Measurements from ENCODE around the gene TCF7L2. TPM values are rescaled to one million over a fixed set of nuclear protein-coding genes. Genes with fewer than 3 reads are reported as not detected.

Gene TCF7L2
- total and polyA plus RNA-seq, 9 of the 15 experiments (the other 6 are each of a cell fraction or from before 2014, with no cell fraction given), result 0.32 to 2.8 (median 0.92) TPM

- TF ChIP-seq, protein P1, sequence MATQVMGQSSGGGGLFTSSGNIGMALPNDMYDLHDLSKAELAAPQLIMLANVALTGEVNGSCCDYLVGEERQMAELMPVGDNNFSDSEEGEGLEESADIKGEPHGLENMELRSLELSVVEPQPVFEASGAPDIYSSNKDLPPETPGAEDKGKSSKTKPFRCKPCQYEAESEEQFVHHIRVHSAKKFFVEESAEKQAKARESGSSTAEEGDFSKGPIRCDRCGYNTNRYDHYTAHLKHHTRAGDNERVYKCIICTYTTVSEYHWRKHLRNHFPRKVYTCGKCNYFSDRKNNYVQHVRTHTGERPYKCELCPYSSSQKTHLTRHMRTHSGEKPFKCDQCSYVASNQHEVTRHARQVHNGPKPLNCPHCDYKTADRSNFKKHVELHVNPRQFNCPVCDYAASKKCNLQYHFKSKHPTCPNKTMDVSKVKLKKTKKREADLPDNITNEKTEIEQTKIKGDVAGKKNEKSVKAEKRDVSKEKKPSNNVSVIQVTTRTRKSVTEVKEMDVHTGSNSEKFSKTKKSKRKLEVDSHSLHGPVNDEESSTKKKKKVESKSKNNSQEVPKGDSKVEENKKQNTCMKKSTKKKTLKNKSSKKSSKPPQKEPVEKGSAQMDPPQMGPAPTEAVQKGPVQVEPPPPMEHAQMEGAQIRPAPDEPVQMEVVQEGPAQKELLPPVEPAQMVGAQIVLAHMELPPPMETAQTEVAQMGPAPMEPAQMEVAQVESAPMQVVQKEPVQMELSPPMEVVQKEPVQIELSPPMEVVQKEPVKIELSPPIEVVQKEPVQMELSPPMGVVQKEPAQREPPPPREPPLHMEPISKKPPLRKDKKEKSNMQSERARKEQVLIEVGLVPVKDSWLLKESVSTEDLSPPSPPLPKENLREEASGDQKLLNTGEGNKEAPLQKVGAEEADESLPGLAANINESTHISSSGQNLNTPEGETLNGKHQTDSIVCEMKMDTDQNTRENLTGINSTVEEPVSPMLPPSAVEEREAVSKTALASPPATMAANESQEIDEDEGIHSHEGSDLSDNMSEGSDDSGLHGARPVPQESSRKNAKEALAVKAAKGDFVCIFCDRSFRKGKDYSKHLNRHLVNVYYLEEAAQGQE (IDR thresholded peaks at IDR 0.05; ENCODE audit: borderline replicate concordance), result no peak
- TF ChIP-seq, protein P1 (CRISPR knock-in tag; IDR thresholded peaks at IDR 0.05; ENCODE audit: low read depth), result no peak
- no peak for TF ChIP-seq NR2C2 (CRISPR knock-in tag; IDR thresholded peaks at IDR 0.05)
- TF ChIP-seq NR2C2 (tag; IDR thresholded peaks at IDR 0.05), result no peak
- no peak for TF ChIP-seq TRIM25 (IDR thresholded peaks at IDR 0.05; ENCODE audit: borderline replicate concordance)
- no peak for TF ChIP-seq RHOXF2B (CRISPR knock-in tag; conservative IDR thresholded peaks at IDR 0.05)
- no peak for TF ChIP-seq HMBOX1 (IDR thresholded peaks at IDR 0.05)
- no peak for TF ChIP-seq CSDE1 (IDR thresholded peaks at IDR 0.05)
These were observed 22.6 kb downstream of the TCF7L2 start (continued) for GRCh38 chr10:112972606-112973005.
